ENCODE results near the gene EXOSC7.

DNA sequence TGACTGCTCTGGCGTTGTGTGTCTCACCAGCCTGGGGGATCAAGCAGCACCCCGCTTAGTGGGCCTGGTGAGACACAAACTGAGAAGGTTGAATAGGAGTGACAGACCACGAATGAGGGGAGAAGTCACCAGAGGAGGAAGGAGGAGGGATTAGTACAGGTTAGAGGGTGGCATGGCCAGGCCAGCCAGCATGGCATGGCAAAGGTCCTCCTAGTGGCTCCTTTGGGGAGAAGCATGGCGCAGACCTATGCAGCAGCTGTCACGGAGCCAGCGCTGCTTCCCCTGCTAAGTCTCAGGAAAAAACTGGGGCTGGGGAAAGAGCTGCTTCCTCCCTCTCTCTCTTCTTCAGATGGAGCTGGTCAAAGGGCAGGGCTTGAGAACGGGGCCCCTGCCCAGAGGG, 48.7 kb upstream of the EXOSC7 start:
- TF ChIP-seq, protein P1, sequence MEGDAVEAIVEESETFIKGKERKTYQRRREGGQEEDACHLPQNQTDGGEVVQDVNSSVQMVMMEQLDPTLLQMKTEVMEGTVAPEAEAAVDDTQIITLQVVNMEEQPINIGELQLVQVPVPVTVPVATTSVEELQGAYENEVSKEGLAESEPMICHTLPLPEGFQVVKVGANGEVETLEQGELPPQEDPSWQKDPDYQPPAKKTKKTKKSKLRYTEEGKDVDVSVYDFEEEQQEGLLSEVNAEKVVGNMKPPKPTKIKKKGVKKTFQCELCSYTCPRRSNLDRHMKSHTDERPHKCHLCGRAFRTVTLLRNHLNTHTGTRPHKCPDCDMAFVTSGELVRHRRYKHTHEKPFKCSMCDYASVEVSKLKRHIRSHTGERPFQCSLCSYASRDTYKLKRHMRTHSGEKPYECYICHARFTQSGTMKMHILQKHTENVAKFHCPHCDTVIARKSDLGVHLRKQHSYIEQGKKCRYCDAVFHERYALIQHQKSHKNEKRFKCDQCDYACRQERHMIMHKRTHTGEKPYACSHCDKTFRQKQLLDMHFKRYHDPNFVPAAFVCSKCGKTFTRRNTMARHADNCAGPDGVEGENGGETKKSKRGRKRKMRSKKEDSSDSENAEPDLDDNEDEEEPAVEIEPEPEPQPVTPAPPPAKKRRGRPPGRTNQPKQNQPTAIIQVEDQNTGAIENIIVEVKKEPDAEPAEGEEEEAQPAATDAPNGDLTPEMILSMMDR (IDR thresholded peaks at IDR 0.05) = no peak
- TF ChIP-seq EP300 (IDR thresholded peaks at IDR 0.05) = no peak
